DOHH2 (cell line): ENCODE data around the gene DPP4.

Source experiments
- CTCF ChIP-seq: fragments of 200-600 bp; sonication (generic); IDR thresholded peaks from one replicate; pipeline ENCODE4 v1.5.1; 2014; ENCODE audit warnings: antibody characterized with exemption, mild to moderate bottlenecking, low read depth, low read length; ENCODE audit not compliant: poor library complexity, severe bottlenecking
- EZH2phosphoT487 ChIP-seq: fragments of 200-600 bp; sonication (generic); IDR thresholded peaks from 2 replicates; pipeline ENCODE4 v1.6.1; 2017; ENCODE audit warnings: borderline replicate concordance, mild to moderate bottlenecking, antibody characterized with exemption, low read length, moderate library complexity, mixed read lengths

- TF ChIP-seq CTCF (no peak), EZH2phosphoT487 (no peak)
These were observed 64.5 kb downstream of the DPP4 start for GRCh38 chr2:162009543-162009942.
